Measurements from ENCODE around the gene NOTO.

NOTO gene

DNA sequence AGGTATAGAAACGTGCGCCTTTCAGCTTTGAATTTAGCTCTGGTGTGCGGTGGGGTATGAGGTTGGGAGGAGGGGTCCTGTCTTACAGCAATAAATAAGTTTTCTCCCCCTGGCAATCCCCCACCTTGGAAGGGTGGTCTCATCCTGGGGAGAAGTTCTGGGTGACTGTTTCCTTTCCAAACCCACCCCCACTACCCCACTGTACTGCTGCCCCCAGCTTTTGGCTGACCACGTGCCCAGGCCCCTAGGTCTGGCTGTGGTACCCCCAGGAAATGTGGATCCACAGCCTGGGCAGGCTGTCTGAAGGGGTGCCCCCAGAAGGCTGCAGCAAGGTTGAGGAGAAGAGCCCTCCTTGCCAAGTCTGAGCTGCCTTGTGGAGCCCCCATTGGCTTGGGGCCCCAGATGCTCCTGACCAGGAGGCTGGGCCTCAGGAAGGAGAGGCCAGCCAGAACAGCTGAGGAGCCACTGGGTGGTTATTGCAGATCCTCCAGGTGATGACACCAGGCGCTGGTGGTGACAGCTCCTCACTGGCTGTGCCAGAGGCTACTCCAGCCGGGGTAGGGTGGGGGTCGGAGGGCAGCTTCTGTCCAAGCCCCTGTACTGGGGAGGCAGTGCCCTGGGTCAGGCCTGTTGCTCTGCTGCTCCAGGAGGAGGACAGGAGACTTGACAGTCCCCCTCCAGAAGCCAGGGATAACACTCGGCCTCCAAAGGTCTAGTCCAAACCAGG is 56.0 kb downstream of the NOTO start:
- no CpG with 5 or more reads among the region's 8 CpGs for WGBS (ENCODE audit: extremely low coverage, insufficient coverage, low lambda C conversion rate)
- no peak overlapping the region for H3K56ac ChIP-seq (ENCODE audit: low read length)
- DNase-seq, result no peak

DNA sequence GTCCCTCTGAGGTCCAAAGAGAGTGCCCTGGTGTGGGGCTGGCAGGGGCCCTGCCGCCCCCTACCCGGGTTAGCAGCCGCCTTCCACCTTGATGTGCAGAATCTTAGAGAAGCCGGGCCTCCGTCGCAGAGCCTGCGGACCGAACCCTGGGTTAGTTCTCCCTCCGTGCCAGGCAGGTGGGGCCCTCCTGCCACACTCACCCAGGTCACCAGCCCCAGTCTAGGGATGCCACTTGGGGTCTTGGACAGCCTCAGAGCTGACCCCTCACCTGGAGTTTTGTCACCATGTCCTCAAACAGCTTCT is 56.5 kb downstream of the NOTO start:
- Histone ChIP-seq H3K23ac (ENCODE audit: low read length) (no peak overlapping the region), H2BK5ac (ENCODE audit: low read length) (no peak overlapping the region), H3K4me2 (ENCODE audit: low read length) (no peak overlapping the region), H3K9ac (ENCODE audit: low read length) (no peak overlapping the region), H3K56ac (ENCODE audit: low read length) (no peak overlapping the region), H3K4me3 (ENCODE audit: low read length) (no peak overlapping the region), H4K8ac (ENCODE audit: low read depth, low read length) (no peak overlapping the region), H2AK5ac (ENCODE audit: low read length) (no peak overlapping the region), H2BK15ac (replicated peaks; ENCODE audit: low read depth) (no peak overlapping the region), H3K27me3 (ENCODE audit: insufficient read depth, low read length, poor library complexity) (no peaks in the 10 kb centered on the region), H3K27ac (ENCODE audit: low read depth, low read length) (no peak overlapping the region), H4K5ac (ENCODE audit: low read length) (no peak overlapping the region), H3K79me1 (ENCODE audit: low read length) (no peaks in the 10 kb centered on the region), H3K4me1 (ENCODE audit: control insufficient read depth, low read depth, low read length) (no peaks in the 10 kb centered on the region), H2BK120ac (ENCODE audit: low read depth, low read length) (no peak overlapping the region), H3K4ac (ENCODE audit: low read depth, low read length) (no peak overlapping the region), H3K36me3 (ENCODE audit: control insufficient read depth, insufficient read depth, low read length) (peaks cover 7% of the 10 kb centered on the region), H3K79me2 (ENCODE audit: control insufficient read depth, insufficient read depth, low read length) (no peaks in the 10 kb centered on the region), H3K18ac (ENCODE audit: low read length) (no peak overlapping the region)
- no peak for DNase-seq
- no CpG with 5 or more reads among the region's 9 CpGs for WGBS (ENCODE audit: extremely low coverage, insufficient coverage, low lambda C conversion rate)

More for the DNA sequence above, 56.0 kb downstream of the NOTO start:
- Histone ChIP-seq H3K36me3 (ENCODE audit: control insufficient read depth, insufficient read depth, low read length) (peaks cover 10% of the 10 kb centered on the region), H3K4ac (ENCODE audit: low read depth, low read length) (no peak overlapping the region), H2BK5ac (ENCODE audit: low read length) (no peak overlapping the region), H3K79me2 (ENCODE audit: control insufficient read depth, insufficient read depth, low read length) (no peaks in the 10 kb centered on the region), H3K18ac (ENCODE audit: low read length) (no peak overlapping the region), H4K5ac (ENCODE audit: low read length) (no peak overlapping the region), H3K79me1 (ENCODE audit: low read length) (no peaks in the 10 kb centered on the region), H3K9ac (ENCODE audit: low read length) (no peak overlapping the region), H2BK120ac (ENCODE audit: low read depth, low read length) (no peak overlapping the region), H2BK15ac (replicated peaks; ENCODE audit: low read depth) (no peak overlapping the region), H3K27ac (ENCODE audit: low read depth, low read length) (no peak overlapping the region), H3K4me3 (ENCODE audit: low read length) (no peak overlapping the region), H4K8ac (ENCODE audit: low read depth, low read length) (no peak overlapping the region), H3K23ac (ENCODE audit: low read length) (no peak overlapping the region), H3K4me2 (ENCODE audit: low read length) (no peak overlapping the region), H3K4me1 (ENCODE audit: control insufficient read depth, low read depth, low read length) (no peaks in the 10 kb centered on the region), H3K27me3 (ENCODE audit: insufficient read depth, low read length, poor library complexity) (no peaks in the 10 kb centered on the region), H2AK5ac (ENCODE audit: low read length) (no peak overlapping the region)

DNA sequence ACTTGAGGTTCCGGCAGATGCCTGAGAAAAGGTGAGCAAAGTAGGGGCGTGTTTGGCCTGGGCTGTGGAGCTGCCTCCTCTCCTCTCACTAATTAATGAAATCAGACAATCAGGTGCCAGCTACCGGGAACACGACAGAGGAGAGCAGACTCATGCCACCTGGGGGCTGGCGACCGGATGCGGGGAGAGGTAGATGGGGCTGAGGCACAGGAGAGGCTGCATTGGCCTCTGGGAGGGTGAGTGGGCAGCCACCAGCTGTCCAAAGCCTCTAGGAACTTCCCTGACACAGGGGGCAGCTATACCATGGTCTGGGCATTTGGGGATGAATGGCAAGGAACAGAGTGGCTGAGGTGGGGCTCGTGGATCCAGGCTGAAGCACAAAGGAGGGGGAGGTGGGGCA is 56.9 kb downstream of the NOTO start:
- no peak overlapping the region for H2BK120ac ChIP-seq (ENCODE audit: low read depth, low read length)
- H3K23ac ChIP-seq (ENCODE audit: low read length), result no peak overlapping the region
- H2AK5ac ChIP-seq (ENCODE audit: low read length), result no peak overlapping the region
- no peak overlapping the region for H3K18ac ChIP-seq (ENCODE audit: low read length)
- peaks cover 3% of the 10 kb centered on the region for H3K36me3 ChIP-seq (ENCODE audit: control insufficient read depth, insufficient read depth, low read length)
- H3K4me2 ChIP-seq (ENCODE audit: low read length), result no peak overlapping the region
- no peak overlapping the region for H2BK15ac ChIP-seq (replicated peaks; ENCODE audit: low read depth)
- H3K4ac ChIP-seq (ENCODE audit: low read depth, low read length), result no peak overlapping the region
- no peak overlapping the region for H4K5ac ChIP-seq (ENCODE audit: low read length)
- H3K4me1 ChIP-seq (ENCODE audit: control insufficient read depth, low read depth, low read length), result no peaks in the 10 kb centered on the region
- no peak overlapping the region for H4K8ac ChIP-seq (ENCODE audit: low read depth, low read length)
- no CpG with 5 or more reads among the region's 8 CpGs for WGBS (ENCODE audit: extremely low coverage, insufficient coverage, low lambda C conversion rate)
- H3K79me1 ChIP-seq (ENCODE audit: low read length), result no peaks in the 10 kb centered on the region
- H3K9ac ChIP-seq (ENCODE audit: low read length), result no peak overlapping the region
- H3K79me2 ChIP-seq (ENCODE audit: control insufficient read depth, insufficient read depth, low read length), result no peaks in the 10 kb centered on the region
- H2BK5ac ChIP-seq (ENCODE audit: low read length), result no peak overlapping the region
- H3K4me3 ChIP-seq (ENCODE audit: low read length), result no peak overlapping the region
- no peaks in the 10 kb centered on the region for H3K27me3 ChIP-seq (ENCODE audit: insufficient read depth, low read length, poor library complexity)
- DNase-seq, result no peak
- no peak overlapping the region for H3K56ac ChIP-seq (ENCODE audit: low read length)
- no peak overlapping the region for H3K27ac ChIP-seq (ENCODE audit: low read depth, low read length)

DNA sequence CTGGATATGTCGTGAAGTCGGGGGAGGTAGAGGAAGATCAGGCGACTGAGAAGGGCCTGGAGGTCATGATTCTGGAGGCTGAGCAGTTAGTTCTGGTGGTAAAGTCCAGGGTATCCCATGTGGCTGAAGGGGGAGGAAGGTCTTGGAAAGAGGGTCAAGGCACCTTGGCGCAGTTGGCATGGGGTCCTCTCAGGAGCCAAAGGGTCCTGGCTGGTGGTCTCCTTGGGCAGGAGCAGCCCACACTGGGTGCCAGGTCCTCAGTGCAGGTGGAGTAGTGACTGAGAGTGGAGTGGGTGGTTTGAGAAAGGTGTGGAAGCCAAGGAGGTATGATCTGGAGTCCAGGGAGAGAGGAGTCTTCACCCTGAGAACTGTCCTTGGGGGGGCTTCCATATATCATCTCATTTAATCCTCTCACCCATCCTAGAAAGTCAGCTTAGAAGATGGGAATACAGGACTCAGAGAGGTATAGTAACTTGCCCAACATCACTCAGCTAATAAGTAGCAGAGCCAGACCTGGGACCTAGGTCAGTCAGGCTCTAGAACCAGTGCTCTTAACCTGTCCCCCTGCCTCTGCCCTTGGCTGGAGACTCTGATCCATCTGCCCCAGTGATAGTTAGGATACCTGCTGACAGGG is 57.4 kb downstream of the NOTO start:
- Histone ChIP-seq H3K79me1 (ENCODE audit: low read length) (no peaks in the 10 kb centered on the region), H3K79me2 (ENCODE audit: control insufficient read depth, insufficient read depth, low read length) (no peaks in the 10 kb centered on the region), H3K36me3 (ENCODE audit: control insufficient read depth, insufficient read depth, low read length) (no peaks in the 10 kb centered on the region), H2BK5ac (ENCODE audit: low read length) (no peak overlapping the region), H3K23ac (ENCODE audit: low read length) (no peak overlapping the region), H3K27ac (ENCODE audit: low read depth, low read length) (no peak overlapping the region), H3K4me1 (ENCODE audit: control insufficient read depth, low read depth, low read length) (no peaks in the 10 kb centered on the region), H3K56ac (ENCODE audit: low read length) (no peak overlapping the region), H2AK5ac (ENCODE audit: low read length) (no peak overlapping the region), H4K8ac (ENCODE audit: low read depth, low read length) (no peak overlapping the region), H3K18ac (ENCODE audit: low read length) (no peak overlapping the region), H3K4me2 (ENCODE audit: low read length) (no peak overlapping the region), H3K27me3 (ENCODE audit: insufficient read depth, low read length, poor library complexity) (no peaks in the 10 kb centered on the region), H2BK120ac (ENCODE audit: low read depth, low read length) (no peak overlapping the region), H3K4me3 (ENCODE audit: low read length) (no peak overlapping the region), H3K4ac (ENCODE audit: low read depth, low read length) (no peak overlapping the region), H4K5ac (ENCODE audit: low read length) (no peak overlapping the region), H2BK15ac (replicated peaks; ENCODE audit: low read depth) (no peak overlapping the region), H3K9ac (ENCODE audit: low read length) (no peak overlapping the region)
- no CpG with 5 or more reads among the region's 4 CpGs for WGBS (ENCODE audit: extremely low coverage, insufficient coverage, low lambda C conversion rate)
- no peak for DNase-seq

DNA sequence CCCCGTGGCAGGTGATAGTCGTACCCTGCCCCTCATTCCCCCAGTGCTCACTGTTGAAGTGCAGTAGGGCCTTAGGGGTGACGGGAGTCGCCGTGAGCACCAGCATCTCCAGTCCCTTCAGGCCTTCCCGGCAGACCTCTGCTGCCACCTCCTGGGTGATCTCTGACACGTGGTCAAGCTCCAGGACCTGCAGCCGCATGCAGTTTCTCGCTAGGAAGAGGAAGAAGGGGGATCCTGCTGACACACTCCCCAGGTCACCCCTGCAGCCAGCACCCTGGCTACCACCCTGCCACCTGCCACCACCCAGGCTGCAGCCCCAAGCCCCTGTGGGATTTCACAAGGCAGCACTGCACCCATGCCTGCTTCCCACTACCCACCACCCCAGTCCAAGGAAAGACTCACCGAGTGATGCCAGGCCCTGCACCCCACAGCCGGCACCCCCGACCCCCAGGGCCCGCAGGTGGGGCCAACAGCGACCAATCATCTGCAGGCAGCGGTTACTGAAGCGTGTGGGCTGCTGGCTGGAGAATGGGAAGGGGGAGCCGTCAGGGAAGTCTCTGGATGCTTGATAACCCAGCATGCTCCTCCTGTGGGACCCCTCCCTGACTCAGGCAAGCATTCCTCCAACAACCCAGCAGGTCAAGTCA is 58.1 kb downstream of the NOTO start:
- WGBS (ENCODE audit: extremely low coverage, insufficient coverage, low lambda C conversion rate), result no CpG with 5 or more reads among the region's 17 CpGs
- H3K23ac ChIP-seq (ENCODE audit: low read length), result no peak overlapping the region
- H3K18ac ChIP-seq (ENCODE audit: low read length), result no peak overlapping the region
- H3K56ac ChIP-seq (ENCODE audit: low read length), result no peak overlapping the region
- H2AK5ac ChIP-seq (ENCODE audit: low read length), result no peak overlapping the region
- no peak overlapping the region for H4K5ac ChIP-seq (ENCODE audit: low read length)
- H3K4me3 ChIP-seq (ENCODE audit: low read length), result no peak overlapping the region
- no peak overlapping the region for H3K4me2 ChIP-seq (ENCODE audit: low read length)
- no peaks in the 10 kb centered on the region for H3K36me3 ChIP-seq (ENCODE audit: control insufficient read depth, insufficient read depth, low read length)
- H3K4ac ChIP-seq (ENCODE audit: low read depth, low read length), result no peak overlapping the region
- H2BK5ac ChIP-seq (ENCODE audit: low read length), result no peak overlapping the region
- H3K27me3 ChIP-seq (ENCODE audit: insufficient read depth, low read length, poor library complexity), result no peaks in the 10 kb centered on the region
- H4K8ac ChIP-seq (ENCODE audit: low read depth, low read length), result no peak overlapping the region
- H3K79me2 ChIP-seq (ENCODE audit: control insufficient read depth, insufficient read depth, low read length), result no peaks in the 10 kb centered on the region
- no peak overlapping the region for H2BK120ac ChIP-seq (ENCODE audit: low read depth, low read length)
- H3K79me1 ChIP-seq (ENCODE audit: low read length), result no peaks in the 10 kb centered on the region
- H2BK15ac ChIP-seq (replicated peaks; ENCODE audit: low read depth), result no peak overlapping the region
- no peak overlapping the region for H3K9ac ChIP-seq (ENCODE audit: low read length)
- H3K4me1 ChIP-seq (ENCODE audit: control insufficient read depth, low read depth, low read length), result no peaks in the 10 kb centered on the region
- peak; percentile 77 for DNase-seq
- no peak overlapping the region for H3K27ac ChIP-seq (ENCODE audit: low read depth, low read length)
